Measurements from ENCODE around the gene CACNG4. TPM values are rescaled to one million over a fixed set of nuclear protein-coding genes. Genes with fewer than 3 reads are reported as not detected.

Gene CACNG4
- total RNA-seq, 1 experiment from 2014 or later, result 40.3 TPM

- H3K4me1 ChIP-seq (ENCODE audit: control insufficient read depth, insufficient read depth, low read length), result peaks cover 50% of the 10 kb centered on the region
- in situ Hi-C loops (cut with HindIII; ENCODE audit: low pct_unique_long_range_greater_than_20kb, low sequenced_read_pairs) (no loop called here), intact Hi-C loops (cut with micrococcal nuclease; ENCODE audit: unreplicated experiment) (no loop called here)
- TF ChIP-seq SIN3A (IDR thresholded peaks at IDR 0.05; ENCODE audit: borderline replicate concordance, insufficient read depth, low read depth, low read length) (no peak), TCF7L2 (IDR thresholded peaks at IDR 0.05; ENCODE audit: low read depth, low read length) (no peak), REST (IDR thresholded peaks at IDR 0.05; ENCODE audit: insufficient read depth in 1 of 2, low read depth in 2 of 2, low read length in 1 of 2) (no peak), POLR2AphosphoS5 (IDR thresholded peaks at IDR 0.05; ENCODE audit: low read depth, low read length) (no peak), CTCF (IDR thresholded peaks at IDR 0.05) (no peak)
- DNase-seq (ENCODE audit: low read depth, low spot score), result no peak
- no TSS peak for BruUV-seq (replicated peaks)
- ChIA-PET POLR2A (no interaction called here), CTCF (no interaction called here)
- ATAC-seq, result no peak
- H3K4me3 ChIP-seq (ENCODE audit: low read depth in 2 of 2, low read length in 2 of 2), result no peak overlapping the region
- H3K27ac ChIP-seq (ENCODE audit: low read length), result peak overlapping the region; percentile 65
- no peaks in the 10 kb centered on the region for H3K9me3 ChIP-seq (ENCODE audit: control insufficient read depth, insufficient read depth, low read depth, low read length)
- H3K36me3 ChIP-seq (ENCODE audit: control insufficient read depth, insufficient read depth, low read length), result no peaks in the 10 kb centered on the region
- no peaks in the 10 kb centered on the region for H3K27me3 ChIP-seq (ENCODE audit: control insufficient read depth, insufficient read depth, low read length)
Observed at GRCh38 chr17:66957951-66958579, 6.4 kb upstream of the CACNG4 start.

- TF ChIP-seq CTCF (IDR thresholded peaks at IDR 0.05) (no peak), TCF7L2 (IDR thresholded peaks at IDR 0.05; ENCODE audit: low read depth, low read length) (no peak), REST (IDR thresholded peaks at IDR 0.05; ENCODE audit: insufficient read depth in 1 of 2, low read depth in 2 of 2, low read length in 1 of 2) (no peak), SIN3A (IDR thresholded peaks at IDR 0.05; ENCODE audit: borderline replicate concordance, insufficient read depth, low read depth, low read length) (no peak), POLR2AphosphoS5 (IDR thresholded peaks at IDR 0.05; ENCODE audit: low read depth, low read length) (no peak)
- Histone ChIP-seq H3K36me3 (ENCODE audit: control insufficient read depth, insufficient read depth, low read length) (no peaks in the 10 kb centered on the region), H3K4me3 (ENCODE audit: low read depth in 2 of 2, low read length in 2 of 2) (no peak overlapping the region), H3K9me3 (ENCODE audit: control insufficient read depth, insufficient read depth, low read depth, low read length) (no peaks in the 10 kb centered on the region), H3K4me1 (ENCODE audit: control insufficient read depth, insufficient read depth, low read length) (peaks cover 44% of the 10 kb centered on the region), H3K27me3 (ENCODE audit: control insufficient read depth, insufficient read depth, low read length) (no peaks in the 10 kb centered on the region), H3K27ac (ENCODE audit: low read length) (peak overlapping the region; percentile 44)
- POLR2A ChIA-PET, result no interaction called here
- in situ Hi-C loops (cut with HindIII; ENCODE audit: low pct_unique_long_range_greater_than_20kb, low sequenced_read_pairs), result no loop called here
- CTCF ChIA-PET, result interaction anchor here (0.7 kb wide), 1 partner anchor 45 kb away, joined by 3 read pairs; no protein-coding TSS in a partner anchor
- ATAC-seq (no peak), DNase-seq (ENCODE audit: low read depth, low spot score) (no peak)
- intact Hi-C loops (cut with micrococcal nuclease; ENCODE audit: unreplicated experiment), result no loop called here
- BruUV-seq (replicated peaks), result no TSS peak
Observed at GRCh38 chr17:66959641-66960375, 4.7 kb upstream of the CACNG4 start.

Data from Panc1 (cell line).